H1 (cell line): ENCODE data around the gene ATG7. TPM values are rescaled to one million over a fixed set of nuclear protein-coding genes. Genes with fewer than 3 reads are reported as not detected.

Experiments used
- CTCF ChIA-PET: fragments of 300-600 bp; sonication (Branson Sonifier 250); formaldehyde crosslinking; loops from one replicate; lab custom pipeline; 2021; ENCODE audit not compliant: partially characterized antibody; lab: Charles Lee
- POLR2A ChIA-PET: fragments of 300-600 bp; sonication (Branson Sonifier 250); formaldehyde crosslinking; loops from one replicate; lab custom pipeline; 2021; ENCODE audit warnings: inconsistent platforms; ENCODE audit not compliant: partially characterized antibody; lab: Charles Lee
- DNase-seq, 2 experiments: peaks; one replicate each; pipeline versions ENCODE4 v3.0.0 to v3.0.0-alpha.2; 2010 to 2022; ENCODE audit warnings: low spot score in 2 of 2, low read depth in 1 of 2, mixed read lengths in 1 of 2
- FAIRE-seq: peaks from 2 replicates; lab custom pipeline; 2011; peaks lifted over from hg19 to GRCh38; lab: Jason Lieb, UNC
- H2AFZ ChIP-seq: 2 replicates; pipeline ENCODE4 v1.8.1; 2012; ENCODE audit warnings: low read length, inconsistent platforms
- H2AK5ac ChIP-seq: 2 replicates; pipeline ENCODE4 v1.6.1; 2013; ENCODE audit warnings: low read depth, low read length
- H2BK120ac ChIP-seq: replicated peaks from 2 replicates; pipeline ENCODE3; 2013; ENCODE audit warnings: low read depth, low read length, inconsistent platforms
- H2BK12ac ChIP-seq: 2 replicates; pipeline ENCODE4 v1.6.1; 2013; ENCODE audit warnings: low read depth, low read length
- H2BK15ac ChIP-seq: 2 replicates; pipeline ENCODE4 v1.6.1; 2013; ENCODE audit warnings: low read length
- H2BK20ac ChIP-seq: 2 replicates; pipeline ENCODE4 v1.6.1; 2013; ENCODE audit warnings: low read length
- H2BK5ac ChIP-seq: 2 replicates; pipeline ENCODE4 v1.6.1; 2013; ENCODE audit warnings: low read depth, low read length
- H3K14ac ChIP-seq: 2 replicates; pipeline ENCODE4 v1.6.1; 2013; ENCODE audit warnings: inconsistent platforms; ENCODE audit not compliant: insufficient read length
- H3K18ac ChIP-seq: 2 replicates; pipeline ENCODE4 v1.6.1; 2013; ENCODE audit warnings: low read length; ENCODE audit errors: extremely low read depth
- H3K23ac ChIP-seq: 2 replicates; pipeline ENCODE4 v1.6.1; 2013; ENCODE audit warnings: inconsistent platforms; ENCODE audit not compliant: insufficient read length
- H3K23me2 ChIP-seq: 2 replicates; pipeline ENCODE4 v1.6.1; 2013; ENCODE audit warnings: low read depth, low read length
- H3K27ac ChIP-seq: 2 replicates; pipeline ENCODE4 v1.6.1; 2011; ENCODE audit warnings: low read depth, low read length, inconsistent platforms
- H3K27me3 ChIP-seq, 4 experiments: replicated peaks in 1 of 4; 1 replicate in 1 of 4; 2 replicates in 3 of 4; pipeline versions ENCODE4 v1.6.1 to v1.8.1; 2011 to 2013; ENCODE audit warnings: low read length in 3 of 4, mild to moderate bottlenecking in 3 of 4, inconsistent platforms in 2 of 4, mixed read lengths in 2 of 4, moderate library complexity in 1 of 4; ENCODE audit not compliant: control insufficient read depth in 3 of 4, insufficient read depth in 3 of 4; ENCODE audit errors: extremely low read depth in 1 of 4
- H3K36me3 ChIP-seq, 4 experiments: 2 replicates each; pipeline versions ENCODE4 v1.6.1 to v1.8.1; 2011 to 2013; ENCODE audit warnings: mild to moderate bottlenecking in 4 of 4, low read length in 3 of 4, moderate library complexity in 2 of 4, control low read depth in 1 of 4, inconsistent platforms in 1 of 4; ENCODE audit not compliant: insufficient read depth in 4 of 4, control insufficient read depth in 2 of 4
- H3K4ac ChIP-seq: replicated peaks from 2 replicates; pipeline ENCODE3; 2013; ENCODE audit warnings: low read length, low read depth, mixed read lengths, inconsistent platforms; ENCODE audit not compliant: insufficient read length
- H3K4me1 ChIP-seq, 4 experiments: replicated peaks in 1 of 4; 1 replicate in 1 of 4; 2 replicates in 3 of 4; pipeline versions ENCODE4 v1.6.1 to v1.8.1; 2011 to 2013; ENCODE audit warnings: low read length in 3 of 4, inconsistent platforms in 2 of 4, mixed read lengths in 1 of 4; ENCODE audit not compliant: insufficient read depth in 4 of 4, control insufficient read depth in 3 of 4
- H3K4me2 ChIP-seq, 2 experiments: 2 replicates each; pipeline versions ENCODE4 v1.6.1 to v1.8.1; 2011 to 2013; ENCODE audit warnings: low read depth in 2 of 2, low read length in 2 of 2, control low read depth in 1 of 2, inconsistent platforms in 1 of 2, mild to moderate bottlenecking in 1 of 2; ENCODE audit not compliant: insufficient read depth in 1 of 2
- H3K4me3 ChIP-seq, 4 experiments: fragments of 200-600, 300-600 bp in 1 of 4; sonication (generic), shearing (Covaris generic), sonication (Bioruptor Twin) in 1 of 4; 2 replicates each; pipeline versions ENCODE4 v1.5.1 to v1.8.1; 2011 to 2016; ENCODE audit warnings: low read length in 4 of 4, low read depth in 3 of 4, control low read depth in 2 of 4, inconsistent platforms in 2 of 4, mild to moderate bottlenecking in 2 of 4, mixed read lengths in 1 of 4, moderate library complexity in 1 of 4; ENCODE audit not compliant: insufficient read depth in 2 of 4; ENCODE audit errors: extremely low read depth in 1 of 4
- H3K56ac ChIP-seq: replicated peaks from 2 replicates; pipeline ENCODE3; 2013; ENCODE audit warnings: low read depth, mild to moderate bottlenecking, mixed read lengths, low read length, inconsistent platforms; ENCODE audit not compliant: insufficient read length
- H3K79me1 ChIP-seq: 2 replicates; pipeline ENCODE4 v1.6.1; 2013; ENCODE audit warnings: low read depth, low read length, control low read depth
- H3K79me2 ChIP-seq, 2 experiments: 2 replicates each; pipeline versions ENCODE4 v1.6.1 to v1.8.1; 2012 to 2013; ENCODE audit warnings: low read length in 2 of 2, mild to moderate bottlenecking in 2 of 2, inconsistent platforms in 1 of 2; ENCODE audit not compliant: insufficient read depth in 2 of 2, control insufficient read depth in 1 of 2
- H3K9ac ChIP-seq, 4 experiments: replicated peaks in 1 of 4; 1 replicate in 1 of 4; 2 replicates in 3 of 4; pipeline versions ENCODE4 v1.6.1 to v1.8.1; 2011 to 2013; ENCODE audit warnings: low read depth in 3 of 4, low read length in 3 of 4, control low read depth in 2 of 4, mild to moderate bottlenecking in 2 of 4, moderate library complexity in 2 of 4, inconsistent platforms in 1 of 4; ENCODE audit errors: extremely low read depth in 1 of 4
- H3K9me3 ChIP-seq, 2 experiments: 2 replicates each; pipeline versions ENCODE4 v1.6.1 to v1.8.1; 2012 to 2013; ENCODE audit warnings: mild to moderate bottlenecking in 2 of 2, moderate library complexity in 2 of 2, control low read depth in 1 of 2, inconsistent platforms in 1 of 2, low read depth in 1 of 2, low read length in 1 of 2, mixed read lengths in 1 of 2; ENCODE audit not compliant: insufficient read depth in 2 of 2
- H4K20me1 ChIP-seq, 2 experiments: replicated peaks in 1 of 2; 2 replicates each; pipeline versions ENCODE3 to v1.8.1; 2011 to 2013; ENCODE audit warnings: inconsistent platforms in 2 of 2, low read length in 2 of 2, mild to moderate bottlenecking in 1 of 2; ENCODE audit not compliant: insufficient read depth in 2 of 2, control insufficient read depth in 1 of 2
- H4K5ac ChIP-seq: 2 replicates; pipeline ENCODE4 v1.6.1; 2013; ENCODE audit warnings: low read length, low read depth, mixed read lengths, inconsistent platforms; ENCODE audit not compliant: insufficient read length
- H4K8ac ChIP-seq: 2 replicates; pipeline ENCODE4 v1.8.0; 2013; ENCODE audit warnings: mild to moderate bottlenecking, moderate library complexity, low read length, inconsistent platforms; ENCODE audit not compliant: insufficient read depth; ENCODE audit errors: extremely low read depth
- H4K91ac ChIP-seq: replicated peaks from 2 replicates; pipeline ENCODE3; 2013; ENCODE audit warnings: low read length, mixed read lengths, inconsistent platforms; ENCODE audit not compliant: insufficient read length
- CBX5 ChIP-seq: fragments of 300-800, 300-1000 bp; sonication (generic); IDR thresholded peaks from 2 replicates; pipeline ENCODE4 v1.7.1; 2016; ENCODE audit warnings: antibody characterized with exemption, low read length, low read depth
- RNF2 ChIP-seq: fragments of 200-900, 300-1000 bp; sonication (generic); IDR thresholded peaks from 2 replicates; pipeline ENCODE4 v1.7.1; 2016; ENCODE audit warnings: borderline replicate concordance, low read depth, mild to moderate bottlenecking, antibody characterized with exemption, low read length; ENCODE audit not compliant: poor library complexity, severe bottlenecking; ENCODE audit errors: missing control alignments
- SRF ChIP-seq: IDR thresholded peaks from 2 replicates; pipeline ENCODE4 v1.6.1; 2011; ENCODE audit warnings: mild to moderate bottlenecking, low read depth, low read length, moderate library complexity
- TAF1 ChIP-seq: IDR thresholded peaks from 2 replicates; pipeline ENCODE4 v1.6.1; 2011; ENCODE audit warnings: mild to moderate bottlenecking, low read depth, low read length
- whole genome bisulfite sequencing, 2 experiments: shearing (Covaris generic) in 1 of 2; methylation state at CpG; one replicate each; pipeline versions ENCODE4 v1.1.6 to v1.1.7; 2013 to 2015; ENCODE audit warnings: low lambda C conversion rate in 2 of 2, mixed read lengths in 2 of 2, inconsistent platforms in 1 of 2, low coverage in 1 of 2, missing lambda C conversion rate in 1 of 2; ENCODE audit not compliant: insufficient replicate concordance in 2 of 2, insufficient coverage in 1 of 2, insufficient read length in 1 of 2; ENCODE audit errors: extremely low coverage in 1 of 2, missing lambda C conversion rate in 1 of 2; 5-methylcytosine and 5-hydroxymethylcytosine counted together
- polyA plus RNA-seq, 7 experiments: library from polyadenylated mRNA; depleted of rRNA in 3 of 7; stranded (reverse) in 5 of 7; unstranded in 2 of 7; fragments of >200 nt in 5 of 7; fragments of 200-250 nt in 2 of 7; gene quantifications; 1 replicate in 5 of 7; 2 replicates in 1 of 7; 4 replicates in 1 of 7; pipeline versions ENCODE4 v1.2.1 to v1.2.3, GENCODE V29; 2011 to 2013; ENCODE audit warnings: missing spikeins in 2 of 7, mixed read lengths in 2 of 7
- total RNA-seq: library from RNA; stranded (reverse); fragmentation: NEBNext Ultra II Directional; extraction: Animal tissue kit (Norgen Biotek cat#: 25700); gene quantifications from 2 replicates; pipeline ENCODE4 v1.2.1, GENCODE V29; 2021

Gene ATG7
- total and polyA plus RNA-seq, 2 of the 8 experiments (the other 6 are each of a cell fraction or from before 2014, with no cell fraction given): 15.0 to 19.1 TPM

GRCh38 chr3:11593318-11594034 lies 321.3 kb downstream of the ATG7 start:
- Histone ChIP-seq H3K9ac (no peak overlapping the region), H3K4me1 (peaks cover 24 to 45% (median 38%) of the 10 kb centered on the region in 4 experiments)
- no peak for FAIRE-seq

More at GRCh38 chr3:11593318-11594034, 321.3 kb downstream of the ATG7 start:
- Histone ChIP-seq H2BK5ac (no peak overlapping the region), H3K27ac (no peak overlapping the region), H3K36me3 (peaks cover 0 to 3% (median 0%) of the 10 kb centered on the region in 4 experiments; a peak in 1 of 8 replicates), H2BK120ac (no peak overlapping the region), H3K23ac (no peak overlapping the region), H3K18ac (no peak overlapping the region), H3K14ac (no peak overlapping the region), H3K27me3 (no peaks in the 10 kb centered on the region), H3K79me2 (peaks cover 12 to 80% of the 10 kb centered on the region in 2 experiments), H3K4ac (no peak overlapping the region), H4K20me1 (peaks cover 8 to 13% of the 10 kb centered on the region in 2 experiments), H2BK15ac (no peak overlapping the region), H4K91ac (no peak overlapping the region), H3K4me3 (no peak overlapping the region), H4K8ac (no peak overlapping the region), H3K56ac (no peak overlapping the region), H2AK5ac (no peak overlapping the region), H4K5ac (no peak overlapping the region), H3K23me2 (no peaks in the 10 kb centered on the region), H3K4me2 (no peak overlapping the region; a peak in 1 of 4 replicates), H3K79me1 (peaks cover 29% of the 10 kb centered on the region), H3K9me3 (no peaks in the 10 kb centered on the region), H2AFZ (no peak overlapping the region), H2BK12ac (no peak overlapping the region), H2BK20ac (no peak overlapping the region)
- WGBS, 2 experiments: 69% methylated on average over 10 of the region's 10 CpGs; no CpG with 5 or more reads in 1 of the 2 experiments
- DNase-seq: no peak
- ChIA-PET CTCF (interaction anchor here (0.9 to 1.4 kb wide), 2 partner anchors 18 to 27 kb away, joined by 3 to 4 read pairs; no protein-coding TSS in a partner anchor), POLR2A (interaction anchor here (0.9 to 1.2 kb wide), 2 partner anchors 19 to 25 kb away, joined by 3 to 4 read pairs; no protein-coding TSS in a partner anchor)
- TF ChIP-seq SRF (no peak), CBX5 (no peak), TAF1 (no peak), RNF2 (no peak)
